ENCODE measurements around the gene IGFL2. TPM values are rescaled to one million over a fixed set of nuclear protein-coding genes. Genes with fewer than 3 reads are reported as not detected.
A peak's percentile ranks its signal among the peaks of the same experiment; 100 is the strongest.

The IGFL2 gene
- total and polyA plus RNA-seq, 9 of the 15 experiments (the other 6 are each of a cell fraction or from before 2014, with no cell fraction given) = 0.42 to 1.7 (median 0.75) TPM; not detected in 2

GRCh38 chr19:46192992-46193650, 45.1 kb downstream of the IGFL2 start (continued):
- no peak for TF ChIP-seq PBX2 (CRISPR knock-in tag; IDR thresholded peaks at IDR 0.05; ENCODE audit: low read depth)
- peak; percentile 94 for TF ChIP-seq PBX2 (tag; conservative IDR thresholded peaks at IDR 0.05; ENCODE audit: low read depth)
- peak; percentile 98 for TF ChIP-seq DPF2 (IDR thresholded peaks at IDR 0.05)
- peak; percentile 72 for TF ChIP-seq CBFA2T2 (conservative IDR thresholded peaks at IDR 0.05)
- TF ChIP-seq EGR1 (conservative IDR thresholded peaks at IDR 0.05) = no peak
- TF ChIP-seq USF1 (CRISPR knock-in tag; IDR thresholded peaks at IDR 0.05) = no peak
- TF ChIP-seq MCM2 (IDR thresholded peaks at IDR 0.05; ENCODE audit: low read depth) = no peak
- no peak for TF ChIP-seq ZBTB5 (IDR thresholded peaks at IDR 0.05)
- TF ChIP-seq TGIF2 (CRISPR knock-in tag; IDR thresholded peaks at IDR 0.05) = no peak
- TF ChIP-seq CHD4 (IDR thresholded peaks at IDR 0.05; ENCODE audit: insufficient read depth, insufficient replicate concordance, low read depth, low read length, poor library complexity, severe bottlenecking) = no peak
- TF ChIP-seq ZBTB7A (IDR thresholded peaks at IDR 0.05; ENCODE audit: borderline replicate concordance, control insufficient read depth, low read depth, low read length) = no peak
- TF ChIP-seq SETDB1 (IDR thresholded peaks at IDR 0.05; ENCODE audit: low read length) = no peak
- TF ChIP-seq RBM17 (IDR thresholded peaks at IDR 0.05; ENCODE audit: borderline replicate concordance, low read depth, low read length) = no peak
- no peak for TF ChIP-seq PHB (CRISPR knock-in tag; IDR thresholded peaks at IDR 0.05)
- no peak for TF ChIP-seq NR2C1 (IDR thresholded peaks at IDR 0.05)
- TF ChIP-seq NR2C1 (tag; IDR thresholded peaks at IDR 0.05) = no peak
- no peak for TF ChIP-seq NFE2L1 (tag; IDR thresholded peaks at IDR 0.05; ENCODE audit: borderline replicate concordance, low read depth)
- no peak for TF ChIP-seq ELK3 (CRISPR knock-in tag; IDR thresholded peaks at IDR 0.05)
- TF ChIP-seq PRMT5 (CRISPR knock-in tag; IDR thresholded peaks at IDR 0.05) = no peak
- TF ChIP-seq ZNF354B (CRISPR knock-in tag; IDR thresholded peaks at IDR 0.05) = no peak
- TF ChIP-seq ZBTB8A (IDR thresholded peaks at IDR 0.05; ENCODE audit: partially characterized antibody) = no peak
- no peak for TF ChIP-seq CREBBP (IDR thresholded peaks at IDR 0.05; ENCODE audit: low read depth, low read length)
- TF ChIP-seq RB1 (IDR thresholded peaks at IDR 0.05; ENCODE audit: low read depth) = peak; percentile 19; the same call in 1 of the 2 replicates
- TF ChIP-seq PTBP1 (IDR thresholded peaks at IDR 0.05; ENCODE audit: low read depth, low read length) = no peak
- no peak for TF ChIP-seq GABPB2 (CRISPR knock-in tag; conservative IDR thresholded peaks at IDR 0.05)

Measured in K562 (cell line).